ENCODE data around the gene FARSA.
"Not testable (repeated sequence)": the region's sequence is repeated elsewhere in the genome, so short reads cannot be mapped to it uniquely, and the experiment has no call there.

The FARSA gene

DNA sequence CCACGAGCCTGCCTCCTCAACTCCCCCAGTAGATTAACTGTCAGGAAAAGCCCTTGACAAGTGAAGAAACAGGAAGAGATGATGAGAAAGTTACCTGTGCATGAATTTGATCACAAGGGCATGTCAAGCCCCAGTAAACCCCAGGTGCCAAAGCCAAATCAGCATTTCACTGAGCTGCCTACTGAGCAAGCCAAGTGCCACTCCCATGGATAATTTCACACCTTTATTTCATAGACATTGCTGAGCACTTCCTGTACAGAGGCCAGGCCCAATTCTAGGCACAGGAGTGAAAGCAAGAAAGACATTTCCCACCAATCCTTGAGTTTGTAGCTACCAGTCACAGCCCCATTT lies 21.1 kb upstream of the FARSA start:
- no peak for DNase-seq (ENCODE audit: extremely low read depth in 1 of 2, low read depth in 1 of 2)

DNA sequence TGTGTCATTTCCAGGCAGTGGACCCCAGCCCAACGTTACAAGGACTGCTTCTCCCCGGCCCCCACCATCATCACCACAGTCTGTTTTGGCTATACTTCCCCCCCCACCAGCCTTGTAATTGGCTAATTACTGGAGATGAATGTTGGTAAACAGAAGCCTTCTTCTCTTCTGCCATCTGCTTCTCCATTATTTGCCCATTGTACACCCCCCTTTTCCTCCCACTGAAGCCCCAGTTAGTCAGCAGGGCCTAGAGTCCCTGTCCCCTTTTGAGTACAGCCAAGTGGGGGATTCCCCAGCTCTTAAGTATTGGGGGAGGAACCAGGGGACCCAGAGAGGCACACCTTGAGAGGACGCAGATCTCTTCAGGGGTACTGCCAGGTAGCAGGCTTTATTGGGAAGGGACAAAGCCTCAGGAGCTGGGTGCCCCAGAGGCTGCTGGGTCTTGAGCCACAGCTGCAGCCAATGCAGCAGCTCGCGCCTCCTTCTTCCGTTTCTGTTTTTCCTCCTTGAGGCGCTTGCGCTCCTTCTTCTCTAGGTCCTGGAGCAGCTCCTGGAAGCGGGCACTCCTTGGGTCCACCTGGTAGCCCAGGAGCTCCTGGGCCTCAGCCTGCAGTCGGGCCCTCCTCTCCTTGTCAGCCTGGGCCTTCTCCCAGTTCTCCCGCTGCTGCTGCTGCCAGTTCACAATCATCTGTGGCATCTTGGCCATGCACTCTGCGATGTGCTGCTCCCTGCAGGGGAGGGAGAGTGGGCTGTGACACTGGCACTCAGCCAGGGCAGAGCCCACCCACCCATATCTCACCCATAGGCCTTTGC lies 20.5 kb upstream of the FARSA start:
- DNase-seq (ENCODE audit: extremely low read depth in 1 of 2, low read depth in 1 of 2) = no peak

DNA sequence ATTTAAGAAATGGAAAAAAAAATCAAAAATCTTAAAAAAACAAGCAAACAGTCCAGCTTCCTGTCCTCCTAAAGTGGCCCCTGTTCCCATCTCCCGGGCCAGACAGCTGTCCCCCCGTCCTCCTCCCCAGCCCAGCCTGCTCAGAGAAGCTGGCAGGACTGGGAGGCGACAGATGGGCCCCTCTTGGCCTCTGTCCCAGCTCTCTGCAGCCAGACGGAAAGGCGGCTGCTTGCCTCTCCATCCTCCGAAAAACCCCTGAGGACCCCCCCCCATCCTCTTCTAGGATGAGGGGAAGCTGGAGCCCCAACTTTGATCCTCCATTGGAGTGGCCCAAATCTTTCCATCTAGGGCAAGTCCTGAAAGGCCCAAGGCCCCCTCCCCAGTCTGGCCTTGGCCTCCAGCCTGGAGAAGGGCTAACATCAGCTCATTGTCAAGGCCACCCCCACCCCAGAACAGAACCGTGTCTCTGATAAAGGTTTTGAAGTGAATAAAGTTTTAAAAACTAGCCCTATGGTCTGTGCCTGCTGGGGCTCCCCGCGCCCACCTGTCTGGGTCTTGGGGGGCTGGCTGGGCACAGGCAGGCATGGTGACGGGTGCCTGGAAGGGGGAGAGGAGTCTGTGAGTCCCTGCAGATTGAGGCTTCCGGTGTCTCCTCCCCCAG lies 19.8 kb upstream of the FARSA start:
- DNase-seq (ENCODE audit: extremely low read depth in 1 of 2, low read depth in 1 of 2) = no peak

DNA sequence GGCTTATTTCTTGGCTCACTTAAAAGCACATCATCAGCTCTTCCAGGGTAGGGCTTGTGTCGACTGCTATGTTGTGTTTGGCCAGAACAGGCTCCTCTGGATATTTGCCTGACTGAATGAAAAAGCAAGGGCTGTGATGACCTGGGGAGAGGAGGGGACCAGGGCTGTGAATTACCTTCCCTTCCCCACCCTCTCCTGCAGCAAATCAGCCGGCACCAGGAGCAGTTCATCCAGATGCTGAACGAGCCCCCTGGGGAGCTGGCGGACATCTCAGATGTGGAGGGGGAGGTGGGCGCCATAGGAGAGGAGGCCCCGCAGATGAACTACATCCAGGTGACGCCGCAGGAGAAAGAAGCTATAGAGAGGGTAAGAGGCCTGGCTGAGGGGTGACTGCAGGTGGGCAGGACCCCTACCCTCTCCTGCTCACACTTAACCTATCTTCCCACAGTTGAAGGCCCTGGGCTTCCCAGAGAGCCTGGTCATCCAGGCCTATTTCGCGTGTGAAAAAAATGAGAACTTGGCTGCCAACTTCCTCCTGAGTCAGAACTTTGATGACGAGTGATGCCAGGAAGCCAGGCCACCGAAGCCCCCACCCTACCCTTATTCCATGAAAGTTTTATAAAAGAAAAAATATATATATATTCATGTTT lies 19.1 kb upstream of the FARSA start:
- no peak for DNase-seq (ENCODE audit: extremely low read depth in 1 of 2, low read depth in 1 of 2)

DNA sequence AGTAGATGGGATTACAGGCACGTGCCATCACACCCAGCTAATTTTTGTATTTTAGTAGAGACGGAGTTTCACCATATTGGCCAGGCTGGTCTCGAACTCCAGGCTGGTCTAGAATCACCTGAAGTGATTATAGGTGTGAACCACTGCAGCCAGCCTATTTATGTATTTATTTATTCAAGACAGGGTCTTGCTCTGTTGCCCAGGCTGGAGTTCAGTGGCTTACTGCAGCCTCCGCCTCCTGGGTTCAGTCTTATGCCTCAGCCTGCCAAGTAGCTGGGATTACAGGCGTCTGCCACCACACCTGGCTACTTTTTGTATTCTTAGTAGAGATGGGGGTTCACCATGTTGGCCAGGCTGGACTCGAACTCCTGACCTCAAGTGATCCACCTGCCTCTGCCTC lies 18.5 kb upstream of the FARSA start:
- not testable (repeated sequence) for DNase-seq (ENCODE audit: extremely low read depth in 1 of 2, low read depth in 1 of 2)

DNA sequence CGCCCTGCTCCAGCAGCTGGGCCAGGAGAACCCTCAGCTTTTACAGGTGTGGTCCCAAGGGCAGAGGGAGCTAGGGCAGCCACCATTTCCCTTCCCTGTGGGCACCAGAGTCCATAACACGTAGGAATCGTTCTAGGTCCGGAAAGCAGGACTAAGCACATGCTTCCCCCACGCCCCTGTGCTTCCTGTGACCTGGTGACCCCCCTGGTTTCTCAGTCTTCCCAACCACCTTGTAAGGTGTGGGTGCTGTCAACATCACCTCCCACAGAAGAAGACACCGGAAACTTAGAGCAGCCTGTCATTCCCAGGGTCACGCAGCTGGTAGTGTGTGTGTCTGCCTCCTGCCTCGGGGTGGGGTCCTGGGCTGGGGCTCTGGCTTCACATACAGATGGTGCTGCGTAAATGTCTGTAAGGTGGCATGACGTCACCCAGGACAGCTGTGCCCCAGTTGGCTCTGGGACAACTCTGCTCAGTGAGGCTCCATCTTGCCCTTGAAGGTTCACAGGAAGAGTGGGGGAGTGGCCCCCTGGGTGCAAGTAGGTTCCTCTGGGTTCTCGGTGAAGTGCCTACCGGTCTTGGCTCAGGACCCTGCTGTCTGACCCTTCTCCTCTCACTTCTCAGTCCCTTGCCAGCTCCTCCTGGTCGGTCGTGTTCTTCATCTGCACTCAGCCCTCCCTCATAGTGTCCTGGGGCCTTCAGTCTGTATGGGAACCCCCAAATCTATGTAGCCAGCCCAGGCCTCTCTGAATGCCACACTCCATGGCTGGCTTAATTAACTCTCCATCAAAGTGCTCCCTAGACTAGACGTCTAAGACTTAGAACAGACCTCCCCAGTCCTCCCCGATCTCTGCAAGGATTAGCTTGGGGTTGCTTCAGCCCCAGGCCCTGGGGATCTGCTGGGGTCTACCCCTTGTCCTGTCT lies 16.1 kb upstream of the FARSA start:
- DNase-seq (ENCODE audit: extremely low read depth in 1 of 2, low read depth in 1 of 2) = no peak

DNA sequence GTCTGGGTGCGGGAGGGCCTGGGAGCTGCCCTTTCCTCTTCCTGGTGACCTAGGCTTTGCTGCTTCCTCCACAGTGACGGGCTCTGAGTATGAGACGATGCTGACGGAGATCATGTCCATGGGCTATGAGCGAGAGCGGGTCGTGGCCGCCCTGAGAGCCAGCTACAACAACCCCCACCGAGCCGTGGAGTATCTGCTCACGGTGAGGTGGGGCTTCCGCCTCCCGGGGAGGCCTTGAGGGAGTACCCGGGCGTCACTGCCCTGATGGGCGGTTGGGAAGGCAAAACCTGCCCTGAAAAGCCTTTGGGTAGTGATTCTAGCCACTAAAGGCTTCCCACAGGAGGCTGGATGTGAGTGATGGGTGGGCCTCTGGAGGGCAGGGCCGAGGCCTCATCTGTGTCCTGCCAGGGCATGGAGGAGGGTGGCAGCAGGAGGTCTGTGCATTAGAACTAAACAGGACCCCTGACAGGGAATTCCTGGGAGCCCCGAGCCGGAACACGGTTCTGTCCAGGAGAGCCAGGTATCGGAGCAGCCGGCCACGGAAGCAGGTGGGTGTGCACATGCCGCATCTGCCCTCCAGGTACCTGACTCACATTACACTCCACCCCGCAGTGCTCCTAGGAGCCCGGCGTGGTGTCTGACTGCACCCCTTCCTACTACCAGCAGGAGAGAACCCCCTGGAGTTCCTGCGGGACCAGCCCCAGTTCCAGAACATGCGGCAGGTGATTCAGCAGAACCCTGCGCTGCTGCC lies 15.3 kb upstream of the FARSA start:
- no peak for DNase-seq (ENCODE audit: extremely low read depth in 1 of 2, low read depth in 1 of 2)

DNA sequence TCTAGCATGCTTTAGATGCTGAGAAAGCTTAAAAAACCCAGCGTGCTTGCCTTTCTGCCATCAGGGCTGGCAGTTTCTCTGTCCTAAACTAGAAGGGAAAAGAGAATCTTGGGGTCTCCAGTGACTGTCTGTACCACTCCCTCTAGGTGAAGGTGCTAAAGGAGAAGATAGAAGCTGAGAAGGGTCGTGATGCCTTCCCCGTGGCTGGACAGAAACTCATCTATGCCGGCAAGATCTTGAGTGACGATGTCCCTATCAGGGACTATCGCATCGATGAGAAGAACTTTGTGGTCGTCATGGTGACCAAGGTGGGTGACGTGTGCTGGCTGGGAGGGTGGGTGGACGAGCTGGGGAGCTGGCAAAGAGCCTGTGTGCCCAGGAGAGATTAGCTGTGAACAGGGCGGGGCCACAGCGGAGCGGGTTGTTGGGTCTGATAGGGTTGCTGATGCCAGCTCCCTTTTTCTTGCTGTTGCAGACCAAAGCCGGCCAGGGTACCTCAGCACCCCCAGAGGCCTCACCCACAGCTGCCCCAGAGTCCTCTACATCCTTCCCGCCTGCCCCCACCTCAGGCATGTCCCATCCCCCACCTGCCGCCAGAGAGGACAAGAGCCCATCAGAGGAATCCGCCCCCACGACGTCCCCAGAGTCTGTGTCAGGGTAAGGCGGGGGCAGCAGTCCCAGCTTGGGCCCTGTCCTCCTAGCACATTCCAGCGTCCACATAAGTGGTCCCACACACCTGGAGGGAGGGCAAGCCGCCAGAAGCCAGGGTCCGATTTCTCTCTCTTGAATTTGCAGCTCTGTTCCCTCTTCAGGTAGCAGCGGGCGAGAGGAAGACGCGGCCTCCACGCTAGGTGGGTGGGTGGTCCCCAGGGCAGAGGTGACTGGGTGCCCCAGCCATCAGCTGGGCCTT lies 14.4 kb upstream of the FARSA start:
- DNase-seq (ENCODE audit: extremely low read depth in 1 of 2, low read depth in 1 of 2) = no peak

DNA sequence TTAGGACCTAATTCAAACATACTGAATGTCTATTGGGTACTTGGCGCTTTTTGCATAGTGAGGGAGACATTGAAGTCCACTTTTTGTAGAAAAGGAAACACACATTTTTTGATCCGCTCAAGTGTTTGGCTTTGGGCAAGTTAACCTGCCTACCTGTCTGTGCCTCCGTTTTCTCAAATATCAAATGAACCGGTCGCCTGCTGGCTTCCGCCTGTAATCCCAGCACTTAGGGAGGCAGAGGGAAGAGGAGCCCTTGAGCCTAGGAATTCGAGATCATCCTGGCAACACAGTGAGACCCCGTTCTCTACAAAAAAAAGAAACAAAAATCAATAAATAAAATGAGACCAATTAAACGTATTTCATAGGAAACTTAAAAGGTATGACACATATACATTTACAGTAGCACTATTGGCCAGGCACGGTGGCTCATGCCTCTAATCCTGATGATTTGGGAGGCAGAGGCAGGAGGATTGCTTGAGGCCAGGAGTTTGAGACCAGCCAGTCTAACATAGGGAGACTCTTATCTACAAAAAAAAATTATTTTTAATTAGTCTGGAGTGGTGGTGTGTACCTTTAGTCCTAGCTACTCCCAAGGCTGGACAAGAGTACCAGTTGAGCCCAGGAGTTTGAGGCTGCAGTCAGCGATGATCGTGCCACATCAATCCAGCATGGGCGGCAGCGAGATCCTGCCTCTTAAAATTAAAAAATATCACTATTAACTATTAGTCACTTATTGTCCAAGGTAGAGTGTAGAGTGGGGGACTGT lies 13.4 kb upstream of the FARSA start:
- no peak for DNase-seq (ENCODE audit: extremely low read depth in 1 of 2, low read depth in 1 of 2)

DNA sequence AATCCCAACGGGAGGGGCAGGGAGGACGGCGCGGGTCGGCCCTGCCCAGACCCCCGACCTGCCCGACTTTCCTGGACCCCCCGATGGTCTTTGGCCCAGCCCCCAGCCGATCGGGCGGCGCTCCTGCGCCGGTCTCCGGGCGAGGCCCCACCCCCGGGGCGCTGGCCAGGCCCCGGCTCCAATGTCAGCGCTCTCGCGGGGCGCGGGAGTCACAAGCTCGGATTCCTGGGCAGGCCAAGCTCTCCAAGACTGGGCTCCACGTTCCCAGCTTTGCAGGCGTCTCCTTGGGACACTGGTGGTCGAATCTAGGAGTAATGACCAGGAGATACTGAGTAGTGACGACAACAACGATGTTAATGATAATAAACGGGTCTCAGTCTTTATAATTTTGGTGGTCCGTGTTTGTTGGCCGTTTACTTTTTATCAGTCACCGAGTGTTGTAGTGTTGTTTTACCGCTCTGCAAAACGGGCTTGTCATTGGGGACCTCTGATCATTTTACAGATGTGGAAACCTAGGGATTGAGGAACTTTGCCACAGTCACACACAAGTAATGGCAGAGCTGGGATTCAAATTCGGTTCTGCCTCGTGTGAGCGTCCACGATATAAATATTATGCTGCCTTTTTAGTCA lies 12.7 kb upstream of the FARSA start:
- DNase-seq (ENCODE audit: extremely low read depth in 1 of 2, low read depth in 1 of 2) = peak in 1 of 2 donors; percentile 47

DNA sequence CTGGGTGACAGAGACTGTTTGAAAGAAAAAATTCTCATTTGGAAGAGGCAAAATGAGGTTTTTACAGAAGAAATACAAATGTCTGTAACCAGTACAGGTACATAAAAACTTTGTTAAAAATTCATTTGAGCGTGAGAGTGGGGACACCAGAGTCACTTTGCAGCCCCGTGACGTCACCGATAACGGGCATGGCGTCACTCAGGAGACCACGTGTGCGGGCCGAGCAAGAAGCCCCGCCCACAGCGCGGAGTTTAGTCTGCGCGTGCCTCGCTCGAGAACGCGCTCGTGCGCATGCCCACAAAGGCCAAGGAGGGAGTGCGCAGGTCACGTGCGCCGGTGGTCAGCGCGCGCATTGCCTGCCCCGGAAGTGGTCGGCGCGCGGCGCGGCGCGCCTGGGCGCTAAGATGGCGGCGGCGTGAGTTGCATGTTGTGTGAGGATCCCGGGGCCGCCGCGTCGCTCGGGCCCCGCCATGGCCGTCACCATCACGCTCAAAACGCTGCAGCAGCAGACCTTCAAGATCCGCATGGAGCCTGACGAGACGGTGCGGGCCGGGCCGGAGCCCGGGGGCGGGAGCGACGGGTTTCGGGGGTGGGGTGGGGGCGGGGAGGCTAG lies 12.1 kb upstream of the FARSA start, which contains the start of gene RAD23A:
TSS of gene RAD23A (plus strand) at position 384 of the 613 bp plus-strand sequence. CDS start at position 471, 87 bp downstream.
- peak; percentile 96 to 98 for DNase-seq (ENCODE audit: extremely low read depth in 1 of 2, low read depth in 1 of 2)

DNA sequence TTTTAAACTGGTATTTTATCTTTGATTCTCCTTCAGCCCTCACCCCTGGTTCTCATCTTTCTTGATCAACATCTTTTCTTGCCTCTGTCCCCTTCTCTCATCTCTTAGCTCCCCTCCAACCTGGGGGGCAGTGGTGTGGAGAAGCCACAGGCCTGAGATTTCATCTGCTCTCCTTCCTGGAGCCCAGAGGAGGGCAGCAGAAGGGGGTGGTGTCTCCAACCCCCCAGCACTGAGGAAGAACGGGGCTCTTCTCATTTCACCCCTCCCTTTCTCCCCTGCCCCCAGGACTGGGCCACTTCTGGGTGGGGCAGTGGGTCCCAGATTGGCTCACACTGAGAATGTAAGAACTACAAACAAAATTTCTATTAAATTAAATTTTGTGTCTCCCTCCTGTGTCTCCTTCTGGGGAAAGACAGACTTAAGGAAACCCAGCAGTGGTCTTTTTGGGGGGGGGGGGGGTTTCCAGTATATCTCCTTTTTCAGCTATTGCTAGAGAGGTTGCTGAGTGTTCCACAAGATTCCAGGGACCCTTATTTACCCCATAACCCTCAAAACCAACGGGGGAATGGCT lies 10.7 kb upstream of the FARSA start:
- no peak for DNase-seq (ENCODE audit: extremely low read depth in 1 of 2, low read depth in 1 of 2)

DNA sequence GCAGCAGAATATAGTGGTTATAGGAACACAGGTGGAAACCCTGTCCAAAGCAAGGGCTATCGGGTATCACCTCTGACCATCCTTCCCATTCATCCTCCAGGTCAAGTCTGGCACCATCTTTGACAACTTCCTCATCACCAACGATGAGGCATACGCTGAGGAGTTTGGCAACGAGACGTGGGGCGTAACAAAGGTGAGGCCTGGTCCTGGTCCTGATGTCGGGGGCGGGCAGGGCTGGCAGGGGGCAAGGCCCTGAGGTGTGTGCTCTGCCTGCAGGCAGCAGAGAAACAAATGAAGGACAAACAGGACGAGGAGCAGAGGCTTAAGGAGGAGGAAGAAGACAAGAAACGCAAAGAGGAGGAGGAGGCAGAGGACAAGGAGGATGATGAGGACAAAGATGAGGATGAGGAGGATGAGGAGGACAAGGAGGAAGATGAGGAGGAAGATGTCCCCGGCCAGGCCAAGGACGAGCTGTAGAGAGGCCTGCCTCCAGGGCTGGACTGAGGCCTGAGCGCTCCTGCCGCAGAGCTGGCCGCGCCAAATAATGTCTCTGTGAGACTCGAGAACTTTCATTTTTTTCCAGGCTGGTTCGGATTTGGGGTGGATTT lies 10.0 kb upstream of the FARSA start:
- no peak for DNase-seq (ENCODE audit: extremely low read depth in 1 of 2, low read depth in 1 of 2)

DNA sequence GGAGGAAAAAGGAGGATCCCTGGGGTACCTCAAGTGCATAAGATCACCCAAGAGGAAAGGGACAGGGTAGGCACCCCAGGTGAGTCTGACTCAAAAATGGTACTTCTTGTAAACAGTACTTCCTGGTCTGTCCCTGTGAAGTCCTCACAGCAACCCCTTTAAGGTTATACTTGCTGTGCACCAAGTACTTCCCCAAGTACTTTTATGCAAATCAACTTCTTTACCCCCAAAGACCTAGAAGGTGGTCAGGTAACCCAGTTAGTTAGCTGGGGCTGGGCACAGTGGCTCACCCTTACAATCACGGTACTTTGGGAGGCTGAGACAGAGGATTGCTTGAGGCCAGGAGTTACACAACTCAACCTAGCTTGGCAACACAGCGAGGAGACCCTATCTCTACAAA lies 7.4 kb upstream of the FARSA start:
- DNase-seq (ENCODE audit: extremely low read depth in 1 of 2, low read depth in 1 of 2) = no peak

DNA sequence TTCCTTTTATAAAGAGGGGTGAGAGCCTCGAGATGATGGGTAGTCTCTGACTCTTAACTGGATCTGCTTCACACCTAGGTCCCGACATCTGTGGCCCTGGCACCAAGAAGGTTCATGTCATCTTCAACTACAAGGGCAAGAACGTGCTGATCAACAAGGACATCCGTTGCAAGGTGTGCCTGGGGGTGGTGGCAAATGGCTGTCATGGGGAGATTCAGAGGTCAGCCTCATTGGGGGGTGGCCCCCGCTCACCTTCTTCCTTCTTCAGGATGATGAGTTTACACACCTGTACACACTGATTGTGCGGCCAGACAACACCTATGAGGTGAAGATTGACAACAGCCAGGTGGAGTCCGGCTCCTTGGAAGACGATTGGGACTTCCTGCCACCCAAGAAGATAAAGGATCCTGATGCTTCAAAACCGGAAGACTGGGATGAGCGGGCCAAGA lies 6.5 kb upstream of the FARSA start:
- DNase-seq (ENCODE audit: extremely low read depth in 1 of 2, low read depth in 1 of 2) = no peak

DNA sequence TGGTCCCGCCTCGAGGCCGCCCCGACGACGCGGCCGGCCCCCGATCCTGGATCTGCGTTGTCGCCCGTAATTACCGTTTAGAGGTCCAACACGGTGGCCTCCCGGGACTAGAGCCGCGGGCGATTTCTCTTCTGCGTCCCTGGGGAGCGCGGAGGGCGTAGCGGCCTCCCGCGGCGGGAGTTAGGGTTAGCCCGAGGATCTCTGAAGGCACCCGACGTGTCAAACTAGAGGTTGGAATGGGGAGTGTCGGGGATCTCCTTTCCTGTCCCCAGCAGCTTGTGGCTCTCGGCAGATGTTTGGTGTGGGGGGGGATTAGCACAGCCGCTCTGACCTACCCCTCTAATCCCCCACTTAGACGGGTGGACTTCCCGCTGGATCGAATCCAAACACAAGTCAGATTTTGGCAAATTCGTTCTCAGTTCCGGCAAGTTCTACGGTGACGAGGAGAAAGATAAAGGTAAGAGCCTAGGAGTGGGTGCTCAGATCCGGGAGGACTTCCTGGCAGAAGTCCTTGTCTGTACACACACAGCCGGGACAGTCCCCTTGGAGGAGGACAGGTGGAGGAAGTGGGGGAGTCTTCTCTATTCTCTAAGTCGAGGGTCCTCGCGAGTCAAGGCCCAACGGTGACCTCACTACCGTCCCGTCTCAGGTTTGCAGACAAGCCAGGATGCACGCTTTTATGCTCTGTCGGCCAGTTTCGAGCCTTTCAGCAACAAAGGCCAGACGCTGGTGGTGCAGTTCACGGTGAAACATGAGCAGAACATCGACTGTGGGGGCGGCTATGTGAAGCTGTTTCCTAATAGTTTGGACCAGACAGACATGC lies 5.5 kb upstream of the FARSA start:
- no peak for DNase-seq (ENCODE audit: extremely low read depth in 1 of 2, low read depth in 1 of 2)

Data from stimulated activated CD8-positive, alpha-beta memory T cell treated with anti-CD3 and anti-CD28 coated beads, Interleukin-7, amount 100 ng/mL, for 48 hours (primary cell).